ENCODE data around the gene TMOD4. TPM values are rescaled to one million over a fixed set of nuclear protein-coding genes. Genes with fewer than 3 reads are reported as not detected.

Gene TMOD4
- total and polyA plus RNA-seq, 10 of the 15 experiments (the other 5 are each of a cell fraction or from before 2014, with no cell fraction given) = 0.30 to 1.2 (median 0.50) TPM; not detected in 1

GRCh38 chr1:151157067-151157531, 18.7 kb downstream of the TMOD4 start (continued):
- TF ChIP-seq E2F4 (IDR thresholded peaks at IDR 0.05; ENCODE audit: low read depth, low read length) (no peak), ZSCAN29 (IDR thresholded peaks at IDR 0.05) (no peak), MEF2A (IDR thresholded peaks at IDR 0.05; ENCODE audit: insufficient read depth, low read depth, low read length) (no peak), POLR2A (IDR thresholded peaks at IDR 0.05; ENCODE audit: low read depth, low read length) (0 out of 2 replicates have a peak, but pooled peaks have one; percentile 35), CEBPZ (IDR thresholded peaks at IDR 0.05; ENCODE audit: low read depth, low read length) (no peak), CHD2 (IDR thresholded peaks at IDR 0.05; ENCODE audit: borderline replicate concordance, low read depth, low read length) (no peak), ATF7 (IDR thresholded peaks at IDR 0.05; ENCODE audit: low read depth) (no peak), YBX1 (IDR thresholded peaks at IDR 0.05) (no peak), MAX (IDR thresholded peaks at IDR 0.05; ENCODE audit: low read depth, low read length) (no peak), IRF4 (IDR thresholded peaks at IDR 0.05; ENCODE audit: low read depth, low read length) (no peak), ZNF687 (IDR thresholded peaks at IDR 0.05) (peak; percentile 63), CHD4 (IDR thresholded peaks at IDR 0.05) (no peak), TAF1 (IDR thresholded peaks at IDR 0.05; ENCODE audit: borderline replicate concordance, low read depth, low read length) (no peak), ZBTB4 (CRISPR knock-in tag; IDR thresholded peaks at IDR 0.05) (no peak), KDM1A (IDR thresholded peaks at IDR 0.05; ENCODE audit: borderline replicate concordance) (no peak), SIX5 (IDR thresholded peaks at IDR 0.05; ENCODE audit: low read depth, low read length, severe bottlenecking) (no peak), USF2 (IDR thresholded peaks at IDR 0.05; ENCODE audit: borderline replicate concordance, low read depth, low read length) (no peak), HCFC1 (IDR thresholded peaks at IDR 0.05; ENCODE audit: low read length) (no peak), TBL1XR1 (IDR thresholded peaks at IDR 0.05; ENCODE audit: low read depth, low read length) (no peak)

Measured in GM12878 (cell line).